AG09309 (cell line): Measurements from ENCODE around the gene PBX4.

Source experiments
- DNase-seq: peaks from one replicate; pipeline ENCODE4 v3.0.0-alpha.2; 2010; ENCODE audit warnings: low read depth
- H3K4me3 ChIP-seq: 2 replicates; pipeline ENCODE4 v1.5.1; 2011; ENCODE audit warnings: mild to moderate bottlenecking, low read depth, low read length, moderate library complexity; ENCODE audit not compliant: control insufficient read depth
- TF ChIP-seq, protein P1 (sequence below): IDR thresholded peaks from 2 replicates; pipeline ENCODE4 v1.5.1; 2011; ENCODE audit warnings: mild to moderate bottlenecking, low read depth, low read length, inconsistent platforms; ENCODE audit not compliant: insufficient read depth, control insufficient read depth; ENCODE audit errors: missing control alignments

Gene PBX4

DNA sequence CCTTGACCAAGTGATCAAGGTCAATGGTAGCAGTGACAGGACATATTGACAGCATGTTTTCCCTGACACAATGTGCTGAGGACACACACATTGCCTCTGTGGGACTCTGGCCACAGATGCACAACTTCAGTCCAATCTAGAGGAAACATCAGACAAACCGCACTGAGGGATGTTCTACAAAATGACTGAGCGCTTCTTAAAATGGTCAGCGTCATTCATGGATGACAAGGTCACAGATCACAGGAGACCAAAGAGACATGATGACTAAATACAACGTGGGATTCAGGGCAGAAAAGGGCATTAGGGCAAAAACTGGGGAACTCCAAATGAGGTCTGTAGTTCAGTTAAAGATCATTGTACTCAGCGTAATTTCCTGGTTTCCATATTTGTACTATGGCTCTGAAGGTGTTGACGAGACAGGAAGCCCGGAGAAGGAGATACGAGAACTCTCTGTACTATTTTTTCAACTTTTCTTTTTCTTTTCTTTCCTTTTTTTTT lies 20.6 kb downstream of the PBX4 start:
- no peak for DNase-seq
- TF ChIP-seq, protein P1, sequence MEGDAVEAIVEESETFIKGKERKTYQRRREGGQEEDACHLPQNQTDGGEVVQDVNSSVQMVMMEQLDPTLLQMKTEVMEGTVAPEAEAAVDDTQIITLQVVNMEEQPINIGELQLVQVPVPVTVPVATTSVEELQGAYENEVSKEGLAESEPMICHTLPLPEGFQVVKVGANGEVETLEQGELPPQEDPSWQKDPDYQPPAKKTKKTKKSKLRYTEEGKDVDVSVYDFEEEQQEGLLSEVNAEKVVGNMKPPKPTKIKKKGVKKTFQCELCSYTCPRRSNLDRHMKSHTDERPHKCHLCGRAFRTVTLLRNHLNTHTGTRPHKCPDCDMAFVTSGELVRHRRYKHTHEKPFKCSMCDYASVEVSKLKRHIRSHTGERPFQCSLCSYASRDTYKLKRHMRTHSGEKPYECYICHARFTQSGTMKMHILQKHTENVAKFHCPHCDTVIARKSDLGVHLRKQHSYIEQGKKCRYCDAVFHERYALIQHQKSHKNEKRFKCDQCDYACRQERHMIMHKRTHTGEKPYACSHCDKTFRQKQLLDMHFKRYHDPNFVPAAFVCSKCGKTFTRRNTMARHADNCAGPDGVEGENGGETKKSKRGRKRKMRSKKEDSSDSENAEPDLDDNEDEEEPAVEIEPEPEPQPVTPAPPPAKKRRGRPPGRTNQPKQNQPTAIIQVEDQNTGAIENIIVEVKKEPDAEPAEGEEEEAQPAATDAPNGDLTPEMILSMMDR, result no peak
- H3K4me3 ChIP-seq, result no peak overlapping the region

DNA sequence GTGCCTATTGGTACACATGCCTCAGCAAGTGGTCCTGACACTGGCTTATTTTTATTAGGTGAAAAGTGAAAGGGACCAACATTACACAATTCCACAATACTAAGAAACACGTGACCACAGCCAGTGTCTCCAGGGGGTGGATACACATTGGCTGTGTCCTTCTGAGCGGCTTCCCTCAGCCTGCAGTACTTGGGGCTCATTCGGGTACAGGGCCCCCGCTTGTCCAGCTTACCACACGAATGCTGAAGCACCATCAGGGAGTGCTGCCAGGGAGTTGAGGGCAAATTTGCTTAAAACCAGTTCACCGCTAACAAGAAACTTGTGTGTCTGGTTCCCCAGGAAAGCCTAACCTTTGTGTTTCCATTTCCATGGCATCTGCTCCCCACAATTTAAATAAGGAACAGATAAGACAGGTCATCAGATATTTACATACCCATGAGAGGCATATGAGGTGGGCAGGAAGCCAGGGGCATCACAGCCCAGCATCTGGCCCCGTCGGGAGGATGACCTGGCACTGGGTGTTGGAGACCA lies 23.3 kb downstream of the PBX4 start:
- TF ChIP-seq, protein P1, result no peak
- no peak overlapping the region for H3K4me3 ChIP-seq
- peak; percentile 32 for DNase-seq

DNA sequence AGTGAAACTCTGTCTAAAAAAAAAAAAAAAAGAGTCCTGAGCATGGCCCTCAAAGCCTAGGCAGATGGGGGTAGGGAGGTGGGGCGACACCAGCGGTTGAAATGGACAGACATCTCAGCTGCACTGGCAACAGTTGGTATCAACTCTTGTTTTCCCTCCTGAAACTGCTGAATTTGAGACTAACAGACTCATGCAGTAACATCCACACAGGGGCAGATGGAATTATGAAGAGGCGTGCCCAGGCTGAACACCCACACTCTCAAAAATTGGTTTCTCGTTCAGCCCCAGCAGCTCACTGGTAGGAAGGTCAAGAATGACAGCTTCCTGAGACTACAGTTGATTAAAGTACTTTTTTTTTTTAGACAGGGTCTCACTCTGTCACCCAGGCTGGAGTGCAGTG lies 24.1 kb downstream of the PBX4 start:
- DNase-seq, result no peak
- TF ChIP-seq, protein P1, result no peak
- H3K4me3 ChIP-seq, result no peak overlapping the region

DNA sequence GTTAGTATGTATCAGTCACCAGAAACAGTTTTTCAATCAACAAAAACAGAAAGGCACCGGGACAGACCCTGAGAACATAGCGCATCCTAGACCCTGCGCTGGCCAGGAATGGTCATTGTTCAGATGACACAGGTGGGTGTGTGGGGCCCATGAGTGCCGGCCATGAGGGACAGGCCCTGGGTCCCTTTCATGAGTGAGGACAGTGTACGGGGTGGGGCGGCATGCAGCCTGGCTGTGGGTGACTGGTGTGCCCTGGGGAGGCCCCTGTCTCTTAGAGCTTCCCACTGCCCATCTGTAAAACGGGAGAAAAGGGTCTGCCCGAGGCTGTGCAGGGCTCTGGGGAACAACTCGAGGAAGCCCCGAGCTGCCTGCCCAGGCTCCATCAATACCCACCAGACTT lies 25.8 kb downstream of the PBX4 start:
- TF ChIP-seq, protein P1, result no peak
- no peak overlapping the region for H3K4me3 ChIP-seq
- no peak for DNase-seq

DNA sequence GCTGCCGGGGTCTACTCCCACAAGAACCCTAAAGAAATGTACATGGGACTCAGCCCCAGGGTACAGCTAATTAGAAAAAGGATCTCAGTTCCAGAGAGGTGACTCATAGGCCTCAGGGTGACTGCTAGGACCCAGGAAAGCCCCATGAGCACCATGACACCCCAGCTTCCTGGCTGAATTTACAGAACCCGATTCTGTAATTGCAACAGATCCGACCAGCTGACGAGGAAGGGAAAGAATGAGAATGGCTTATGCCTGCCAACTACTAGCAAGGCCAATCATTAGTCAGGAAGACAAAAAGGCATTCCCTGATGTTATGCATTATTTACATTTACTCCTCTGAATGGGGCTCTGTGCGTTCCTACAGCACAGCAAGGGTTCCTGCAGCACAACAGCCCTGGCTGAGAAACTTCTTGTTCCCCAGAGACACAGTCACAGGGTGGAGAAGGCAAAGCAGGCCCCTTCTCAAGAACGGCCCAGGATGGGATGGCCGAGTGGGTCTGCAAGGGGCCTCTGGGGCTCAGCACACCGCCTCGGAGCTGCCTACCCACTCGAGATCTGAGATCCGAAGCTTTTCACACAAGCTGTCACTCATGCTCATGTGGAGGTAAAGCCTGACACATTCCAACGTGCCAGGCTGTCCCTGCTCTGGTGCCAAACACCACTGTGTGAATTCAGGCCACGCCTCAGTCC lies 27.2 kb downstream of the PBX4 start:
- peak; percentile 86 for DNase-seq
- no peak overlapping the region for H3K4me3 ChIP-seq
- TF ChIP-seq, protein P1, result no peak

DNA sequence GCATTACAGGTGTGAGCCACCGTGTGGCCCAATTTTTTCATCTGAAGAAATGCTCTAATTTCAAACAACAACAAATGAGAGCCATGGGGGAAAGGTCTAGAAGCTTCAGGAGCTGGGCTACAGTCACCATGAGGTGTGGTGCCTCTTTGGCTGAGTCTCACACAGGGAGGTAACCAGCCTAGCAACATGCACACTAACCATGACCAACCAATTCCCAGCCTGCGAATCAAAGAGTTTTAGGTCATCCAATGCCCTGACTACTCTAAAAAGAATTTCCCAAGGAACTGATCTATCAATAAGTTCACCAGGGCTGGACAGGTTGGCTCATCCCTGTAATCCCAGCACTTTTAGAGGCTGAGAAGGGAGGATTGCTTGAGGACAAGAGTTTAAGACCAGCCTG lies 29.9 kb downstream of the PBX4 start:
- H3K4me3 ChIP-seq, result no peak overlapping the region
- TF ChIP-seq, protein P1, result no peak
- DNase-seq, result no peak
